ENCODE measurements around the gene C14orf93.

Gene C14orf93

DNA sequence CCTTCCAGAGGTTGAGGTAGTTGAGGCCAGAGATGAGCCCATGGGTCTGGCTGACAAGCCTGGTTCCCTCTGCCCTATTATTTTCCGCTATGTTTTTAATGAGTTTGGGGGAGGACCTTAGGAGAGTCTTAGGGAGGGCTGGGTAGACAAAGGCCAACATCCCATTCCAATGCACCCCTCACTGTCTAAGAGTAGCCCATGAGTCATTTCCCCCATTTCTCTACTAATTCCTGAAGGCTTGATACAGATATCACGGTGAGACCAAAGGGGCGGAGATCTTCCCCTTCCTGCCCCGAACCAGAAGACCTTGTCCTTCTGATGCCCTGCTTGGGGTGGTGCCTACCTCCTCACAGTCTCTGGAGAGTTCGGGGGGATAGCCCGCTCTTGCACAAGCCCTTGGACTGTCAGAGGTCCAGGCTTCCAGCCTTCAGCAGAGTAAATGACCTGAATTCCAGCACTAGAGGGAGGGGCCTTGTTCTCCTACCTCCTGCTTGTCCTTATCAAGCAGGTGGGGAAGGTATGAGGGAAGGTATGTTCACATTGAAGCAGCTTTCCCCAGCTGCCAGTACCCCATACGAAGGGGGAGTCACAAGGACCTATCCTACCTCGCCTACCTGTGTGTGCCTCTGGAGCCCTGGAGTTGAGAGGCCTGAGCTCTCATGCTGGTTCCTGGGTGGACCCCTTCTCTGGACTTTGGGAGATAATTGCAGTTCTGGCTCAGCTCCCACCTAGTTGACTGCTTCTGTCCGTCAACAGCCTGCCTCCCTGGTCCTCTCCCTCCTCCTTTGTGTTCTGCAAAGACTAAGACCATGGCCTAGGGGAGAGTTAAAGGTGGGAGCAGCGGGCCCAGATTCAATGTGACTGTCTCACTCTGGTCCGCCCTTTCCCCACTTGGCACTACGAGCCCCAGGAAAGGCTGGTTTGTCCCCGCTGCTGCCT, 35.7 kb upstream of the C14orf93 start:
- peak; percentile 32 for DNase-seq

DNA sequence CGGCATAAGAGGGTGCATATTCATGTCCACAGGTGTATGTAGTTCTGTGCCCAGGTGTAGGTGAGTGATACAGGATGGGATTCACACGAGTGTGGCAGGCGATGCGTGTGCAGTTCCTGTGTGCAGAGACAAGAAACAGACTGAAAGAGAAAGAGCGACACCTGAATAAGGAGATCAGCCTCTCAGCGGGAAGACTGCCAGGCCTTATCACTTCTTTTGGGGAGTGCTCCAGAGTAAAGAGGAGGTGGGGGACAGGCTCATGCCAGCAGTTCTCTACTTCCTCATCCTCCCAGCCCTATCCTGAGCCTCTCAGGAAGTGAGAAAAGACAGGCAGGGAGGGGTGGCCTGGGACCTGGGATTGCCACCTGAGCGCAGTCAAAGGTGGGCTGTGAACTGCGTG, 34.9 kb upstream of the C14orf93 start:
- DNase-seq = no peak

DNA sequence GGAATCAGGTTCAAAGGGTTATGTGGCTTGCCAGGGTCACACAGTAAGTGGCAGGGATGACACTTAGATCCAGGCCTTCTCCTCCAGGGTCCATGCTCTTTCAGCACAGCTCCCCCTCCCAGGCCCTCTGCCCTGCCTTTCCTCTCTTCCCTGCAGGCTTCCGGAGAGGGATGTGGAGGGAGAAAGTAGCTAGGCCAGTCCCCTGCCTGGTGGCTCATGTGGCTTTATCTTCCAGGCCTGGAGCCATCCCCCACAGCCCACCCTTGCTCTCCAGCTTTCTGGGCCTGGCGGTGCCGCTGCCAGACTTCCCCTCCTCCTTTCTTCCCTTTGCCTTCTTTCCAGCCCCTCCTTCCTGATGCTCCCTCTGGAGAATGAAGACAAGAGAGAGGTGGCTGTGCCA, 33.8 kb upstream of the C14orf93 start:
- no peak for DNase-seq

- no peak for DNase-seq
Measured at GRCh38 chr14:23043145-23043544, 33.2 kb upstream of the C14orf93 start.

- DNase-seq = no peak
Measured at GRCh38 chr14:23042162-23042965, 32.4 kb upstream of the C14orf93 start, which contains the start of gene PSMB11. TSS of gene PSMB11 (plus strand) at chr14:23042212. CDS start at chr14:23042226, 14 bp downstream.

- peak; percentile 74 for DNase-seq
Measured at GRCh38 chr14:23041729-23042128, 31.8 kb upstream of the C14orf93 start.

- no peak for DNase-seq
Measured at GRCh38 chr14:23040100-23040499, 30.2 kb upstream of the C14orf93 start.

- DNase-seq = no peak
Measured at GRCh38 chr14:23035303-23036144, 25.6 kb upstream of the C14orf93 start.

GRCh38 chr14:23034498-23035302, 24.8 kb upstream of the C14orf93 start, which contains the start of gene PSMB5:
TSS of gene PSMB5 (minus strand) at chr14:23034900. CDS start at chr14:23034881, 19 bp downstream.
- peak; percentile 94 for DNase-seq

GRCh38 chr14:23033801-23034497, 24.0 kb upstream of the C14orf93 start:
- DNase-seq = peak; percentile 11

GRCh38 chr14:23033251-23033727, 23.3 kb upstream of the C14orf93 start:
- DNase-seq = no peak

- no peak for DNase-seq
Measured at GRCh38 chr14:23030936-23031335, 21.0 kb upstream of the C14orf93 start.

DNA sequence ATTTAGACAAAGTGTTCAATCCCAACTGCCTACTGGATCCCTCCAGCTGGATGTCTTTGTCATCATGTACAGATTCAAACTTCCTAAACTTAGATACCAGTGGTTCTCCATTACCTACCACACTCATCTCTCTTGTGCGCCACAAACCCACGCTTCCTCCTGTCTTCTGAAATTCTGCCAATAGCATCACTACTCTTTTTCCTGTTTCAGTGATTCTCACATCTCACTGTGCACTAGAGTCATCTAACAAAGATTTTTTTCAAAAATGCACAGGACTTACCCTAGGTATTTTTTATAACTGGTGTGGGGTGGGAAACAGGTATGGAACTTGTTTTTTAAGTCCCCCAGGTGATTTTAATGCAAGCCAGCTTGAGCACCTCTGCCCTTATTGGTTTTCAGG, 18.9 kb upstream of the C14orf93 start:
- no peak for DNase-seq

- DNase-seq = no peak
Measured at GRCh38 chr14:23025151-23025814, 15.3 kb upstream of the C14orf93 start.

DNA sequence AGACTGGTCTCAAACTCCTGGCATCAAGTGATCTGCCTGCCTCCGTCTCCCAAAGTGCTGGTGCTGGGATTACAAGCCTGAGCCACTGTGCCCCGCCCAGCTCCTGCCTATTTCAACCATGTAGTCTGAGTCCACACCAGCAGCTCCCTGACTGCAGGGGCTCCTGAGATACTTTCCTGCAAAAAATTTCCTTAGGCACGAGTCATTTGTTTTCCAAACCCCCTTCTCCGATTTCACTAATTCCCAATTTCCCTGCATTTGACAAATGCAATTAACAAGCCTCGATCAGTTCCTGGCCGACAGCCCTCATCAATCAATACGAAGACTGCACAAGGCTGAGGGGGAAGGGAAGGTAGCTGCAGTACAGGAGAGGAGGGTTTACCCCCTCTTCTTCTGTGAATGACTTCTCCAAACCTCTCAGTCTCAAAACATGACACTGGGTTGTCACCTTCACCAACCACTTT, 14.7 kb upstream of the C14orf93 start:
- no peak for DNase-seq

- DNase-seq = no peak
Measured at GRCh38 chr14:23023795-23024152, 13.8 kb upstream of the C14orf93 start.

GRCh38 chr14:23023022-23023794, 13.3 kb upstream of the C14orf93 start:
- DNase-seq = no peak

GRCh38 chr14:23021889-23022442, 12.0 kb upstream of the C14orf93 start:
- DNase-seq = no peak

DNA sequence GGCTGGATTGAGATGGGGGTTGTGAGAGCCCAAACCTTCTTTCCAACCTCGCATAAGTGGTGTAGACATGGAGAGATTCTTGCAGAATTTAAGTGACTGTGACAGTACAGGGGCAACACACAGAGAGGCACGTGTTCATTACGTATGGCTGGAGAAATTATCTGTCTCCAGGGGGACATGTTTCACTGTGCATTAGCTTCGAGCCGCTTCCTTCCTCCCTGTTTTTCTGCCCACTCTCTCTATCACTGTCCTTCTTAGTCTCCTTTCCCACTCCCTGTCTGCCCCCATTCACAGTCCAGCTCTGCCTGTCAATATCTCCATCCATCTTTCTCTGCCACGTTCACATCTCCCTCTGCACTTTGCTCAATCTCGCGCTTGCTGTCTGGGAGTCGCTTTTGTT, 11.5 kb upstream of the C14orf93 start:
- DNase-seq = no peak

Data from EL (cell line).